Large intestine (tissue), 12 donors: ENCODE data around the gene CDH3. TPM values are rescaled to one million over a fixed set of nuclear protein-coding genes. Genes with fewer than 3 reads are reported as not detected.
A peak's percentile ranks its signal among the peaks of the same experiment; 100 is the strongest.

Experiments used
- DNase-seq, 2 donors: peaks; one replicate each; pipeline versions ENCODE4 v3.0.0 to v3.0.0-alpha.2; 2013
- H3K27ac ChIP-seq: one replicate; pipeline ENCODE4 v1.5.1; 2013; ENCODE audit warnings: low read length
- H3K27me3 ChIP-seq: 2 replicates; pipeline ENCODE4 v1.6.1; 2013; ENCODE audit warnings: low read length; ENCODE audit not compliant: control insufficient read depth, insufficient read depth
- H3K36me3 ChIP-seq: 2 replicates; pipeline ENCODE4 v1.6.1; 2013; ENCODE audit warnings: low read length; ENCODE audit not compliant: control insufficient read depth, insufficient read depth
- H3K4me1 ChIP-seq: one replicate; pipeline ENCODE4 v1.6.1; 2013; ENCODE audit warnings: low read length; ENCODE audit not compliant: control insufficient read depth, insufficient read depth
- H3K4me3 ChIP-seq: one replicate; pipeline ENCODE4 v1.5.1; 2013; ENCODE audit warnings: low read length
- H3K9me3 ChIP-seq: one replicate; pipeline ENCODE4 v1.6.1; 2013; ENCODE audit warnings: mild to moderate bottlenecking, low read depth, low read length, moderate library complexity; ENCODE audit not compliant: control insufficient read depth
- WGBS: methylation state at CpG from one replicate; pipeline ENCODE4 v1.1.5; 2013; ENCODE audit warnings: low lambda C conversion rate; ENCODE audit not compliant: insufficient coverage; 5-methylcytosine and 5-hydroxymethylcytosine counted together
- long read RNA-seq, 11 donors: transcript quantifications; one replicate each; lab custom pipeline, GENCODE V29; 2026
- polyA plus RNA-seq: library from polyadenylated mRNA; unstranded; fragments of 120-200 nt; gene quantifications from one replicate; pipeline ENCODE4 v1.2.1, GENCODE V29; 2013

CDH3 gene
- 5.1 TPM for polyA plus RNA-seq
- long read RNA-seq, donor 1: 0 reads
- long read RNA-seq, donor 2: 0 reads
- long read RNA-seq, donor 3: 0 reads
- long read RNA-seq, donor 4: 0 reads
- long read RNA-seq, donor 5: 0 reads
- long read RNA-seq, donor 6: 0 reads
- long read RNA-seq, donor 7: 0 reads
- long read RNA-seq, donor 8: 0 reads
- long read RNA-seq, donor 9: 0 reads
- long read RNA-seq, donor 10: 0 reads
- long read RNA-seq, donor 11, full-length matches to known transcripts: 2 of 2 reads
- long read RNA-seq, donor 11, partial matches to known transcripts: 0 of 2 reads
- long read RNA-seq, donor 11, other reads (novel, unspliced or antisense): 0 of 2 reads

GRCh38 chr16:68644715-68645493, at the start of gene CDH3:
Gene CDH3, plus strand, starts transcription at chr16:68645310. Its CDS starts 70 bp downstream, at chr16:68645380.
- peaks cover 14% of the 10 kb centered on the region for H3K9me3 ChIP-seq
- H3K27ac ChIP-seq: peak within 1 kb of the TSS; percentile 18
- no peaks in the 10 kb centered on the region for H3K36me3 ChIP-seq
- DNase-seq: peak; percentile 58 to 80
- WGBS: no CpG with 5 or more reads among the region's 53 CpGs
- peak within 1 kb of the TSS; percentile 51 for H3K4me3 ChIP-seq
- H3K4me1 ChIP-seq: peaks cover 30% of the 10 kb centered on the region
- peaks cover 63% of the 10 kb centered on the region for H3K27me3 ChIP-seq

GRCh38 chr16:68596266-68596665, 48.8 kb upstream of the CDH3 start:
- 90% methylated on average over 2 of the region's 6 CpGs for whole genome bisulfite sequencing
- H3K27me3 ChIP-seq: no peaks in the 10 kb centered on the region
- no peak overlapping the region for H3K4me3 ChIP-seq
- H3K27ac ChIP-seq: no peak overlapping the region
- H3K4me1 ChIP-seq: no peaks in the 10 kb centered on the region
- no peaks in the 10 kb centered on the region for H3K9me3 ChIP-seq
- DNase-seq: no peak
- H3K36me3 ChIP-seq: no peaks in the 10 kb centered on the region

GRCh38 chr16:68599586-68599985, 45.5 kb upstream of the CDH3 start:
- Histone ChIP-seq H3K9me3 (no peaks in the 10 kb centered on the region), H3K27me3 (no peaks in the 10 kb centered on the region), H3K27ac (no peak overlapping the region), H3K4me3 (no peak overlapping the region), H3K4me1 (no peaks in the 10 kb centered on the region), H3K36me3 (no peaks in the 10 kb centered on the region)
- DNase-seq: no peak
- WGBS: no CpG with 5 or more reads among the region's 1 CpG

GRCh38 chr16:68605746-68606145, 39.4 kb upstream of the CDH3 start:
- Histone ChIP-seq H3K36me3 (no peaks in the 10 kb centered on the region), H3K9me3 (no peaks in the 10 kb centered on the region), H3K27ac (no peak overlapping the region), H3K4me3 (no peak overlapping the region), H3K27me3 (no peaks in the 10 kb centered on the region), H3K4me1 (no peaks in the 10 kb centered on the region)
- DNase-seq: no peak
- WGBS: no CpG with 5 or more reads among the region's 5 CpGs

- Histone ChIP-seq H3K9me3 (no peaks in the 10 kb centered on the region), H3K4me3 (no peak overlapping the region), H3K27ac (no peak overlapping the region), H3K36me3 (no peaks in the 10 kb centered on the region), H3K27me3 (no peaks in the 10 kb centered on the region), H3K4me1 (no peaks in the 10 kb centered on the region)
- WGBS: no CpG with 5 or more reads among the region's 7 CpGs
- DNase-seq: no peak
Measured at GRCh38 chr16:68607443-68607842, 37.7 kb upstream of the CDH3 start.

- Histone ChIP-seq H3K36me3 (no peaks in the 10 kb centered on the region), H3K27ac (no peak overlapping the region), H3K27me3 (no peaks in the 10 kb centered on the region), H3K9me3 (no peaks in the 10 kb centered on the region), H3K4me3 (no peak overlapping the region), H3K4me1 (no peaks in the 10 kb centered on the region)
- no CpG with 5 or more reads among the region's 2 CpGs for WGBS
- DNase-seq: no peak
Measured at GRCh38 chr16:68608330-68608729, 36.8 kb upstream of the CDH3 start.

GRCh38 chr16:68612996-68613395, 32.1 kb upstream of the CDH3 start:
- Histone ChIP-seq H3K27ac (no peak overlapping the region), H3K27me3 (no peaks in the 10 kb centered on the region), H3K9me3 (peaks cover 4% of the 10 kb centered on the region), H3K4me1 (no peaks in the 10 kb centered on the region), H3K4me3 (no peak overlapping the region), H3K36me3 (no peaks in the 10 kb centered on the region)
- DNase-seq: no peak
- no CpG with 5 or more reads among the region's 3 CpGs for WGBS

GRCh38 chr16:68617734-68618133, 27.4 kb upstream of the CDH3 start:
- H3K36me3 ChIP-seq: no peaks in the 10 kb centered on the region
- H3K9me3 ChIP-seq: peaks cover 4% of the 10 kb centered on the region
- H3K4me3 ChIP-seq: no peak overlapping the region
- H3K27me3 ChIP-seq: no peaks in the 10 kb centered on the region
- 95% methylated on average over 4 of the region's 7 CpGs for WGBS
- H3K4me1 ChIP-seq: no peaks in the 10 kb centered on the region
- H3K27ac ChIP-seq: no peak overlapping the region
- no peak for DNase-seq

- Histone ChIP-seq H3K4me3 (no peak overlapping the region), H3K4me1 (no peaks in the 10 kb centered on the region), H3K36me3 (no peaks in the 10 kb centered on the region), H3K9me3 (no peaks in the 10 kb centered on the region), H3K27me3 (no peaks in the 10 kb centered on the region), H3K27ac (no peak overlapping the region)
- DNase-seq: no peak
- 100% methylated on average over 3 of the region's 8 CpGs for whole genome bisulfite sequencing
Measured at GRCh38 chr16:68626557-68626956, 18.6 kb upstream of the CDH3 start.

GRCh38 chr16:68627951-68628425, 17.1 kb upstream of the CDH3 start:
- Histone ChIP-seq H3K4me1 (no peaks in the 10 kb centered on the region), H3K27ac (no peak overlapping the region), H3K9me3 (no peaks in the 10 kb centered on the region), H3K36me3 (no peaks in the 10 kb centered on the region), H3K4me3 (no peak overlapping the region), H3K27me3 (no peaks in the 10 kb centered on the region)
- WGBS: 100% methylated on average over 1 of the region's 5 CpGs
- DNase-seq: no peak
